Thoracic aorta (tissue), 2 donors: Measurements from ENCODE around the gene S100A7. TPM values are rescaled to one million over a fixed set of nuclear protein-coding genes. Genes with fewer than 3 reads are reported as not detected.

Source experiments
- ATAC-seq: fragments of 150-250 bp; one replicate; pipeline ENCODE4 v1.8.0; 2017; ENCODE audit warnings: low read depth; ENCODE audit not compliant: insufficient number of reproducible peaks, low FRiP score
- DNase-seq: peaks from one replicate; pipeline ENCODE4 v3.0.0-alpha.2; 2020; ENCODE audit warnings: low spot score
- H3K27ac ChIP-seq, 2 donors: fragments of 200-600 bp; sonication (generic); 1 replicate in 1 of 2; 2 replicates in 1 of 2; pipeline ENCODE4 v1.5.1; 2016; ENCODE audit warnings: mild to moderate bottlenecking in 2 of 2, moderate library complexity in 2 of 2
- H3K27me3 ChIP-seq: fragments of 200-600 bp; sonication (generic); replicated peaks from 2 replicates; pipeline ENCODE4 v1.6.0; 2016; ENCODE audit warnings: mild to moderate bottlenecking; ENCODE audit not compliant: insufficient read depth
- H3K36me3 ChIP-seq: fragments of 200-600 bp; sonication (generic); one replicate; pipeline ENCODE4 v1.5.1; 2016
- H3K4me1 ChIP-seq, 2 donors: fragments of 200-600 bp; sonication (generic); 1 replicate in 1 of 2; 2 replicates in 1 of 2; pipeline versions ENCODE4 v1.5.1 to v1.6.0; 2016; ENCODE audit warnings: low read depth in 2 of 2, mild to moderate bottlenecking in 1 of 2; ENCODE audit not compliant: control insufficient read depth in 1 of 2
- H3K4me3 ChIP-seq: fragments of 200-600 bp; sonication (generic); 2 replicates; pipeline ENCODE4 v1.5.1; 2016; ENCODE audit warnings: mild to moderate bottlenecking
- H3K9me3 ChIP-seq: fragments of 200-600 bp; sonication (generic); 2 replicates; pipeline ENCODE4 v1.5.1; 2016
- CTCF ChIP-seq: fragments of 200-600 bp; sonication (generic); IDR thresholded peaks from one replicate; pipeline ENCODE4 v1.5.1; 2019; ENCODE audit warnings: antibody characterized with exemption
- total RNA-seq, 2 donors: library from RNA; depleted of rRNA; stranded (reverse); fragments of >200 nt; gene quantifications; one replicate each; pipeline versions ENCODE4 v1.1.0 to v1.2.3, GENCODE V29; 2016

Gene S100A7
- total RNA-seq, 2 donors from 2014 or later, result not detected

- Histone ChIP-seq H3K27me3 (no peaks in the 10 kb centered on the region), H3K4me3 (no peak overlapping the region), H3K36me3 (no peaks in the 10 kb centered on the region), H3K4me1 (peaks cover 24 to 41% of the 10 kb centered on the region in 2 donors), H3K27ac (peak overlapping the region; percentile 85 to 92), H3K9me3 (no peaks in the 10 kb centered on the region)
- DNase-seq, result no peak
- no peak for TF ChIP-seq CTCF
- no peak for ATAC-seq
Observed at GRCh38 chr1:153506386-153506785, 45.9 kb upstream of the S100A7 start.

- no peak for DNase-seq
- Histone ChIP-seq H3K27me3 (no peaks in the 10 kb centered on the region), H3K4me3 (no peak overlapping the region), H3K9me3 (no peaks in the 10 kb centered on the region), H3K4me1 (peaks cover 24 to 35% of the 10 kb centered on the region in 2 donors), H3K27ac (peak overlapping the region; percentile 85 to 92), H3K36me3 (no peaks in the 10 kb centered on the region)
- ATAC-seq, result no peak
- TF ChIP-seq CTCF, result no peak
Observed at GRCh38 chr1:153505576-153505975, 45.1 kb upstream of the S100A7 start.

DNA sequence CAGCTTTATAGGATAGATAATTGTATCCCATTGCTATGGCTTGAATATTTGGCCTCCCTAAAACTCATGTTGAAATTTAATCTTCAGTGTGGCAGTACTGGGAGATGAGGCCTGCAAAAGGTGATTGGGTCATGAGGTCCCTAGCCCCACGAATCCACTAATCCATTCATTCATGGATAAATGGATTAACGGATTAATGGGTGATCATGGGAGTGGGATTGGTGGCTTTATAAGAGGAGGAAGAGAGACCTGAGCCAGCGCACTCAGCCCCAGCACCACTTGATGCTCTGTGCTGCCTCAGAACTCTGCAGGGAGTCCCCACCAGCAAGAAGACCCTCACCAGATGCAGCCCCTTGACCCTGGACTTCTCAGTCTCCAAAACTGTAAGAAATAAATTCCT, 43.3 kb upstream of the S100A7 start:
- Histone ChIP-seq H3K4me3 (no peak overlapping the region), H3K36me3 (no peaks in the 10 kb centered on the region), H3K27ac (no peak overlapping the region), H3K9me3 (no peaks in the 10 kb centered on the region), H3K27me3 (no peaks in the 10 kb centered on the region), H3K4me1 (peaks cover 24 to 45% of the 10 kb centered on the region in 2 donors)
- DNase-seq (no peak), ATAC-seq (no peak)
- no peak for TF ChIP-seq CTCF

DNA sequence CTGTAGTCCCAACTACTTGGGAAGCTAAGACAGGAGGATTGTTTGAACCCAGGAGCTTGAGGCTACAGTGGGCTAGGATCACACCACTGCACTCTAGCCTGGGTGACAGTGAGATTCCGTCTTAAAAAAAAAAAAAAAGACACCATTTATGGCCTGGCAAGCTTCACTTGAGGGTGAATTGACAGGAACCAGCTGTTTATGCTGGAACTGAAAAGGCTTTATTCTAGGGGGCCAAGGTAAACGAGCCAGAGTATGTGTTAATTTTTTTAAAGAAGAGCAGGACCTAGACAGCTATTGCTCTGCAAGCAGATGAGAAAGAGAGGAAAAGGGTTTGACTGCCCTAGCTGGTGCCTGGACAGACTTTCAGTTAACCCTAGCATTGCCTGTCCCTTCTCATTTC, 38.3 kb upstream of the S100A7 start:
- ATAC-seq (no peak), DNase-seq (no peak)
- Histone ChIP-seq H3K27me3 (no peaks in the 10 kb centered on the region), H3K27ac (no peak overlapping the region), H3K4me1 (peaks cover 4 to 32% of the 10 kb centered on the region in 2 donors), H3K9me3 (no peaks in the 10 kb centered on the region), H3K36me3 (no peaks in the 10 kb centered on the region), H3K4me3 (no peak overlapping the region)
- no peak for TF ChIP-seq CTCF

DNA sequence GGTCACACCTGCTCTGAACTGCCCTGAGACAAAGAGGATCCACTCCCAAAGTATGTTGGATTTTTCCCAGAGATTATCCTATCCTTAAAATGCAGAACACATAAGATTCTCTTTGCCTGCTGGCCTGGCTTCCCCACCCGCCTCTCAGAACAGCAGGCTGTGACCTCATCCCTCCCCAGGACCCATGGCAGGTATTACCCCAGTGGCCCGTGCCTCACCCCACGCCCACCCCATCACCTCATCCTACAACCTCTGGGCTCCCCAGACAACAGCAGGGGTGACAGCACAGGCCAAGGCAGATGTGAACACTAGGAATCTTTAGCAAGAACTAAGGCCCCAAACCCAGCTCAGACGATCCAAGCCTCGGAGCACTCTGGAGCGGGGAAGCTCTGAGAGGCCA, 35.1 kb upstream of the S100A7 start:
- no peak for TF ChIP-seq CTCF
- H3K4me3 ChIP-seq, result no peak overlapping the region
- peak overlapping the region; percentile 39 to 62 for H3K27ac ChIP-seq
- H3K4me1 ChIP-seq, result peaks cover 12 to 64% of the 10 kb centered on the region in 2 donors
- H3K36me3 ChIP-seq, result no peaks in the 10 kb centered on the region
- no peaks in the 10 kb centered on the region for H3K9me3 ChIP-seq
- no peaks in the 10 kb centered on the region for H3K27me3 ChIP-seq
- no peak for ATAC-seq
- no peak for DNase-seq
